Fibroblast of lung (primary cell): ENCODE data around the gene PPAN.

Experiments
- EZH2 ChIP-seq: IDR thresholded peaks from 2 replicates; pipeline ENCODE4 v1.5.1; 2012; ENCODE audit warnings: low read length, control low read depth, mild to moderate bottlenecking; ENCODE audit errors: missing control alignments
- TF ChIP-seq, protein P1 (sequence below), 2 donors: IDR thresholded peaks in 1 of 2; conservative IDR thresholded peaks in 1 of 2; 1 replicate in 1 of 2; 2 replicates in 1 of 2; pipeline ENCODE4 v1.5.1; 2011 to 2012; ENCODE audit warnings: low read length in 2 of 2, control low read depth in 1 of 2, inconsistent platforms in 1 of 2, low read depth in 1 of 2, mild to moderate bottlenecking in 1 of 2

DNA sequence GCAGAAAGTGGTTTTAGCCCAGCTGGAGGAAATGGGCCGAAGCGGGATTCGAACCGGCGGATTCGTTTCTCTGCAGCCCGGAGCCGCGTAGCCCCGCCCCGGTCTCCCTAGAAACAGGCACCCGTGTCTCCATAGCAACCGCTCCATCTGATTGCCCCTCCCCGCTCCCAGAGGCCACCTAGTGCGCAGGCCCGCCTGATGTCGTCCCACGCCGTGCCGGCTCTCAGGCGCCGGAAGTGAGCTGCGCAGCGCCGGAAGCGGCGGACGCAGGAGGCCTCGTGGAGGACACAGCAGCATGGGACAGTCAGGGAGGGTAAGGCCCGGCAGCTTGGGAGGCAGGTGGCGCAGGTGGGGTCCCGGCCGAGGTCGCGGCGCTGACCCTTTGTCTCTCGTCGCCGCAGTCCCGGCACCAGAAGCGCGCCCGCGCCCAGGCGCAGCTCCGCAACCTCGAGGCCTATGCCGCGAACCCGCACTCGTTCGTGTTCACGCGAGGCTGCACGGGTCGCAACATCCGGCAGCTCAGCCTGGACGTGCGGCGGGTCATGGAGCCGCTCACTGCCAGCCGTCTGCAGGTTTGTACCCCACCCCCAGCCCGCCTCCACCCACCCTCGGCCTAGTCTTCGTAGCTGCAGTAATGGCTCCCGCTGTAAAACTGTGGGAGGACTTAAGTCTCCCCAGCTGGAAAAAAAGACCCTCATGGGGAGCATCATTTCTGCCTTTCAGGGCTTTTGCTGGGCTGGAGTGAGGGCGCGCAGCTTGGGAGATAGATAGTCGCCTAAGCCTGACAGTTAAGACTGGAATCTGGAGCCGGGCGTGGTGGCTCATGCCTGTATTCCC, at the start of gene PPAN:
- TF ChIP-seq, protein P1, sequence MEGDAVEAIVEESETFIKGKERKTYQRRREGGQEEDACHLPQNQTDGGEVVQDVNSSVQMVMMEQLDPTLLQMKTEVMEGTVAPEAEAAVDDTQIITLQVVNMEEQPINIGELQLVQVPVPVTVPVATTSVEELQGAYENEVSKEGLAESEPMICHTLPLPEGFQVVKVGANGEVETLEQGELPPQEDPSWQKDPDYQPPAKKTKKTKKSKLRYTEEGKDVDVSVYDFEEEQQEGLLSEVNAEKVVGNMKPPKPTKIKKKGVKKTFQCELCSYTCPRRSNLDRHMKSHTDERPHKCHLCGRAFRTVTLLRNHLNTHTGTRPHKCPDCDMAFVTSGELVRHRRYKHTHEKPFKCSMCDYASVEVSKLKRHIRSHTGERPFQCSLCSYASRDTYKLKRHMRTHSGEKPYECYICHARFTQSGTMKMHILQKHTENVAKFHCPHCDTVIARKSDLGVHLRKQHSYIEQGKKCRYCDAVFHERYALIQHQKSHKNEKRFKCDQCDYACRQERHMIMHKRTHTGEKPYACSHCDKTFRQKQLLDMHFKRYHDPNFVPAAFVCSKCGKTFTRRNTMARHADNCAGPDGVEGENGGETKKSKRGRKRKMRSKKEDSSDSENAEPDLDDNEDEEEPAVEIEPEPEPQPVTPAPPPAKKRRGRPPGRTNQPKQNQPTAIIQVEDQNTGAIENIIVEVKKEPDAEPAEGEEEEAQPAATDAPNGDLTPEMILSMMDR (conservative IDR thresholded peaks at IDR 0.05 in 1 of 2, IDR thresholded peaks at IDR 0.05 in 1 of 2; ENCODE audit: low read depth in 1 of 2, low read length in 2 of 2): no peak
- TF ChIP-seq EZH2: no peak
